Right renal pelvis (tissue), 4 donors: ENCODE results near the gene PSMC4. TPM values are rescaled to one million over a fixed set of nuclear protein-coding genes. Genes with fewer than 3 reads are reported as not detected.

ENCODE experiments used
- DNase-seq, 4 donors: peaks; one replicate each; pipeline ENCODE4 v3.0.0-alpha.2; 2013; ENCODE audit warnings: low read depth in 4 of 4, low spot score in 3 of 4, missing footprints in 1 of 4
- polyA plus RNA-seq, 4 donors: library from polyadenylated mRNA; unstranded; fragments of 120-200 nt; gene quantifications; one replicate each; pipeline ENCODE4 v1.2.1, GENCODE V29; 2013; ENCODE audit not compliant: insufficient read length in 4 of 4

Gene PSMC4
- 100 to 1,000 TPM in 1 of 4 donors, 10 to 100 TPM in 3; 86.6 to 105 (median 92.7) TPM for polyA plus RNA-seq

DNA sequence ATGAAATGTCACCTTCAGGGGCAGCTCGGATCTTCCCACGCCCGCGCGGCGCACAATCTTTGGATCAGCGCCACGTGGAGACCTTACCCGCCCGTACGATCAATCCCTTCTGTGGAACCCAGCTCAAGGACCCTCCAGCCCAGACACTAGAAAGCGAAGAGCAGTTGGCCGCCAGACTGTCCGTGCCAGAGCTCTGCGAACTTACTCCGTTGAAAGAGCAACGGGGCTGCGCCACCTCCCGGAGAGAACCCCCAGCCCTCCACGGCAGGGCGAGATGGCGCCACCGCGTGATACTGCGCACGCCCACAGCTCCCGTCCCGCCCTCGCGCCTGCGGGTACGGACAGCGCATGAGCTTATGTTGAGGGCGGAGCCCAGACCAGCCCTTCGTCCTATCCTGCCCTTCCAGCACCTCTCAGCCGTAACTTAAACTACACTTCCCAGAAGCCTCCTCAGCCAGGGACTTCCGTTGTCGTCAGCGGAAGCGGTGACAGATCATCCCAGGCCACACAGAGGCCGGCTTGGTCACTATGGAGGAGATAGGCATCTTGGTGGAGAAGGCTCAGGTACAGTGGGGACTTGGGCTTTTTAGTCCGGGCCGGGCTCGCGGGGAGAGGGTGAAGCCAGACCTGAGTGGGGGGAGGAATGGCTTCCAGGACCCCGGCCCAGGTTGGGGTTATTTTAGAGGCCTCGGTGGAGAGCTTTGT lies at the start of gene PSMC4:
PSMC4 (plus strand) TSS at position 491 of the 705 bp plus-strand sequence; CDS start at position 529, 38 bp downstream.
- DNase-seq = peak; percentile 93 to 97 (median 96)

- DNase-seq = no peak
Measured at GRCh38 chr19:39923862-39924261, 47.1 kb upstream of the PSMC4 start.

DNA sequence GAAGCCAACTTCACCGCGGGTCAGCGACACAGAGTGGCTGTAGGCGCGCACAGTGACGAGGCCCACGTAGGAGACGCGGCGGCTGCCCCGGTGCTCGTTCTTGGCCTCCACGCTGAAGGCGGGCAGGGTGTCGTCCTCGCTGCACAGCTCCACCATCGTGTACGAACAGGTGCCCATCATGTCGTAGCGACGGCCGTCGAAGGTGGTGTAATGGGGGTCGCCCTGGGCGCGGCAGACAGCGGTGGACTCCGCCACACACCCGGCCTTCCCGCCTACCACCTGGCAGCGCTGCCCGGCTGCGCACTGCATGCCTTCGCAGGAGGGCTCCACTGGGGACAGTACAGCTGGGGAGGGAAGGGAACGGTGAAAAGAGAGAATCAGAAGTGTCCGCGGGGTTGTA lies 46.6 kb upstream of the PSMC4 start:
- DNase-seq = no peak

DNA sequence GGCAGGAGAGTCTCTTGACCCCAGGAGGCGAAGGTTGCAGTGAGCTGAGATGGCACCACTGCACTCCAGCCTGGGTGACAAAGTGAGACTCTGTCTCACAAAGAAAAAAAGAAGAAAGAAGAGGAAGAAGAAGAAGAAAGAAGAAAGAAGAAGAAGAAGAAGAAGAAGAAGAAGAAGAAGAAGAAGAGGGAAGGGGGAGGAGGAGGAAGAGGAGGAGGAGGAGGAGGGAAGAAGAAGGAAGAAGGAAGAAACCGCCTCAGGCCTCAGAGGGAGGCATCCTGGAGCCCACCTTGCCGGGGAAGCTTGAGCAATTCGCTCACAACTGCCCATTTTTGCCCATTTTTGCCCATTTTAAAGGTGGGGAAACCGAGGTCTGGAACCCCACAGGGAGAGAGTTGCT lies 46.0 kb upstream of the PSMC4 start:
- no peak for DNase-seq

DNA sequence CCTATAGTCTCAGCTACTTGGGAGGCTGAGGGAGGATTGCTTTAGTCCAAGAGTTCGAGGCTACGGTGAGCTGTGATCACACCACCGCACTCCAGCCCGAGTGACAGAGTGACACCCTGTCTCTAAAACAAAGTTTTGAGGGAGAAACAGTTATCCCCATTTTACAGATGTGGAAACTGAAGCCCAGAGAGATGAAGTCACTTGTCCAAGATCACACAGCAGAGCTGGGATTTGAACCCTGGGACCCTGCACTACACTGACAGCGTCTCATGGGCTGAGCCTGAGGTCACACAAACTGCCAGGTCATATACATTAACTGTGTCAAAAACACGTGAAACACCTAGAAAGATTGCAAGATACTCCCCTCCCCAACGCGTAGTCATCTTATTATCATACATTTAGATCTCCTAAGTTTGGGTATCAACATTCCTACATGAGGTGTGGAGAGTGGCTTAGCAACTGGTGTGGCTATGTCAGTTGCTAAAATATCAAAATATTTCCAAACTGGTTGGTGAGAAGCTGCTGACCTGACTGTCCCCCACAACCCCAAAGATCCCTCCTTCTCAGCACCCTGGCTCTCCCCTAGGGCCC lies 44.7 kb upstream of the PSMC4 start:
- DNase-seq = no peak

GRCh38 chr19:39927076-39927475 lies 43.9 kb upstream of the PSMC4 start:
- DNase-seq = no peak

DNA sequence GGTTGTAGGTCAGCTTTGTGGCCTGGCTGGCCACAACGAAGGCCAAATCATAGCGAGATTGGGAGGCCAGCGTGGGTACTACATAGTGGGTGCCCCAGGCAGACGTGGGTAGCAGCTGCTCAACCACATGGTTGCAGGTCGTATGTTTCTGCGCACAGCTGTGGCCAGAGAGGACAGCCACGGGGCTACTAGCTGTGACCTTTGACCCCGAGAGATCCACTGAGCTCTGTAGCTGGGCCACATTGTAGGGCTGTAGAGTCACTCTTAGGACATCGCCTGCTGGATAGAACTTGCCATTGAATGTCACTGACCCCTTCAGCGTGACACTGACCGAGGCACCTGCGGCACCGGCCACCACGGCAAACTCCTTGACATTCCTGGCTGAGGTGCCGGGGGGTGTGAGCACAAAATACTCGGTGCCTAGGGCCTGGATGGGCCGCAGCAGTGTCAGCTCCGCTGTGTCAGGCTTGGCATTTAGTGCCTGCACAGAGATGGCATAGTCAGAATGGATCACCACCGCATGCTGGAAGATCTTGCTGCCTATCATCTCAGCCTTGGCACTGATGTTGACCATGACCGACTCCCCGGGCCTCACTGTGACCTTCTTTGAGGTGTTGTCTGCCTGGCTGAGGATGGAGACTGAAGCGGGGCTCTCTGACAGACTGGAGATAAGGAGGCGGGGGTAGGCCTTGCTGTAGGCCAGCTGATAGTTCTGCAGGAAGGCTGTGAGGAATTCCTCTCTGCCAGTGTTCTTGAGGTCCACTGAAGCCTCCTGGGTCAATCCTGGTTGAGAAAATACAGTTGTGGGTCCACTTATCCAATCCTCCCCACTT lies 43.2 kb upstream of the PSMC4 start:
- DNase-seq = no peak

DNA sequence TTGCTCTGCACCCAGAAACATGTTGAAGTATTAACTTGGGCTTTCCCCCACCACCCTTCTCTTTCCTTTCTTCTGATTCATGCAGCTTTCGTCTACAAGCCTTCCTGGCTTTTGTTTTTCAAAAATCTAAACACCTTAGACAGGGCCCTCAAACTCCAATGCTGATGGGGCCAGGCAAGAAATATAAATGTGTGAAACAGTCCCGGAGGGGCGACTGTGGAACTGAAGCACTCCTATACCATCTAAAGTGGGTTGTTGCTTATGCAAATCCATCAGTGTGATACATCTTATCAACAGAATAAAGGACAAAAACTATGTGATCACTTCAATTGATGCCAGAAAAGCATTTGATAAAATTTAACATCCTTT lies 42.6 kb upstream of the PSMC4 start:
- DNase-seq = no peak

DNA sequence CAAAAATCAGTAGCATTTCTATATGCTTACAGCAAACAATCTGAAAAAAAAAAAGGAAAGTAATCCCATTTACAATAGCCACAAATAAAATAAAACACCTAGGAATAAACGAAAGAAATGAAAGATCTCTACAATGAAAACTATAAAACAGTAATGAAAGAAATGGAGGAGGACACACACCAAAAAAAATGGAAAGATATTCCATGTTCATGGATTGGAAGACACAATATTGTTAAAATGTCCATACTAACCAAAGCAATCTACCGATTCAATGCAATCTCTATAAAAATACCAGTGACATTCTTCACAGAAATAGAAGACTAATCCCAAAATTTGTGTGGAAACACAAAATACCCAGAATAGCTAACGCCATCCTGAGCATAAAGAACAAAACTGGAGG lies 41.2 kb upstream of the PSMC4 start:
- DNase-seq = no peak

DNA sequence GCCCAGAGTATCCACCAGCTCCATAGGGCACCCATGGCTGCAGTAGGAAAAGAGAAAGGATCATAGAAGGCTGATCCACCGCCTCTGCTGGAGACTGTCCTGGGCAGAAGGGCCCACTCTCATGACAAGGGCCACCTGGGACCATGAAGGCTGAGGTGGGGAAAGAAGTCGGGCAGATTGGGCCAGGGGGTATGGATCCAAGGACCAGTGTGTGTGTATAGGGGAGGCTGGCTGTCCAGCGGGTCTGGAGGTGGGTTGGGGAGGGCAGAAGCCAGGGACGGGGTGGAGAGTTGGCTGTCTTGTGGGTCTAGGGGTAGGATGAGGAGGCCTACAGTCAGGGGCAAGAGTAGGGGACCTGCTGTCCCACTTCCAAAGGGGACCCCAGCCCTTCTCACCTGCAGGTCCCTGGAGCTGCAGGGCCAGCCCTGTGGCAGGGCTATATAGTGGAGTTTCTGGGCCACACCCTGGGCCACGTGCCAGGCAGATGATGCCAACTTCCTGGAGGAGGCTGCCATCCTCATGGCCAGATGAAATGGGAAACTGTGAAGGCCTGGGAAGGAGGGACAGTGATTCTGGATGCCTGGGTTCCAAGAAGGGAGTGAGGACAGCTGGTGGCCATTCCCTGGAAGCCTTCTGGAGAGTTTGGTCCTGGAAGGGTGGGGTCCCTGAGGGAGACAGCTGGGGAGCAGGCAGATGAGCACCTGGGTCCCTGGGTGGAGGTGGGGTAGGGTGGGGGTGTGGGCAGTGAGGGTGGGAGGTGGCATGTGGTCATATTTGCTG lies 36.2 kb upstream of the PSMC4 start, which contains the start of gene FCGBP:
FCGBP (minus strand) TSS at position 51 of the 780 bp plus-strand sequence.
- no peak for DNase-seq

GRCh38 chr19:39935364-39935661 lies 35.7 kb upstream of the PSMC4 start:
- no peak for DNase-seq

- DNase-seq = no peak
Measured at GRCh38 chr19:39936020-39936419, 34.9 kb upstream of the PSMC4 start.

GRCh38 chr19:39936622-39937021 lies 34.3 kb upstream of the PSMC4 start:
- no peak for DNase-seq

DNA sequence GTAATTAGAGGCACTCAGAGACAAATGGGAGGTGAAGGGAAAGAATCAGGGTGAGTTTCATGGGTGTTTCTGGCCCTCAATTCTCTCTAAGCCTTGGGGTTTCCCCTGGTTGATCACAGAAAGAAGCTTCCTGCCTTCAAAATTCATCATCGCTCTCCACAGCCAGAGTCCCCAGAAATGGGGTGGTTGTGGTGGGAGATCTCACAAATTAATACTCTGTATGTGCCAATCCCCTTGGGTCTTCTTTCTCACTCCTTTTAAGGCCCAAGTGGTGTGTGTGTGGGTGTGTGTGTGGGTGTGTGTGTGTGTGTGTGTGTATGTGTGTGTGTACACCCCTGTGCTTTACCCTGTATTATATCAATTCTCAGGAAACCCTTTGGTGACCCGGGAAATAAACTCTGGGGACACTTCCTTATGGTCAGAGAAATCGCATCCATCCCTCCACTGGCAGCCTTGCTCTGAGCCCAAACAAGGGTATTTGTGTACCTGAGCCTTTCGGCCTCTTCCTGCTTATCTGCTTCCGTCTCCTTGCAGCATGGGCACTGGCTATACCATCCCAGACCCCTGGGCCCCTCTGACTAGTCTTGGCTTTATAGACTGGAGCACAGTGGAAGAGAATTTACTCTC lies 33.8 kb upstream of the PSMC4 start:
- no peak for DNase-seq

DNA sequence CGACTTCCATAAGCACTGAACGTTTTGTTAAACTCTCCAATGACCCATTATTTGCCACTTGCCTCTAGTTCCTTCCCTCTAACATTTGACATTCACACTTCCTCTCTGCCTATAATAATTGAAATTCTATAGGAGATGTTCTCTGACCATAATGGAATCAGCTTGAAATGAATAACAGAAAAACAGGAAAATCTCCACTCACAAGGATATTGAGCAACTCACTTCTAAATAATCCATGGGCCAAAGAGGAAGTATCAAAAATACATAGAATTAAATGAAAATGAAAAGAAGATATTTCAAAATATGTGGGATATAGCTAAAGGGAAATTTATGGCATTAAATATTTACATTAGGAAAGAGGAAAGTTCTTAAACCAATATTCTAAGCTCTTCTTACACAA lies 33.2 kb upstream of the PSMC4 start:
- DNase-seq = no peak

DNA sequence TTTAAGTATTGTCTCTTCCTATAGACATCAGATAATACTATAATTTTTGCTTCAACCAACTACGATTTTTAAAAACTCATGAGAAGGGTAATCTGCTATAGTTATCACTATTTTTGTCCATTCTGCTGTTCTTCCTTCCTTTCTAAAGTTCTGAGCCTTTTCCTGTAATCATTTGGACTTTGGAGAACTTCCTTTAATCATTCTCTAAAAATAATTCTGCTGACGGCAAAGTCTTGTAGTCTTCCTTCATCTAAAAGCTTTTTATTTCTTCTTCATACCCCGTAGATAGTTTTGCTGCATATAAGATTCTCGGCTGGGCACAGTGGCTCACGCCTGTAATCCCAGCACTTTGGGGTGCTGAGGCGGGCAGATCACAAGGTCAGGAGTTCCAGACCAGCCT lies 31.4 kb upstream of the PSMC4 start:
- no peak for DNase-seq

- DNase-seq = no peak
Measured at GRCh38 chr19:39940221-39940833, 30.6 kb upstream of the PSMC4 start.

DNA sequence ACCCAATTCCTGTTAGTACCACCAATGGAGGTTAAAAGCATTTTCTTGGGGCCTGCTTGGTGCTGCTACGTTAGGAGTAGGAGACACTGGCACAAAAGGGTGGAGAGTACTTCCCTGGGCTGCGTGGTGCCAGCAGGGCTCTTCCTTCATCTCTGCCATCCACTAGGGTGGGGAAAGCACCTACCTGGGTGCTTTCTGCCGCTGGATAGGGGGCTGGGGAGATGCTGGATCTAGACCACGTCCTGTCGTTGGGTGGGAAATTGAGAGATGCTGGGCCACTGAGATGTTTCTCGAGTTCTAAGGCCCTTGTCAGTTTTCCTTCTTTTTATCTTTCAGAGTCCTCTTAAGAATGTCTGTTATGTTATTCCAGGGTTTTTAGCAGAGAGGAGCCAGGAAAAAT lies 29.8 kb upstream of the PSMC4 start:
- DNase-seq = no peak

GRCh38 chr19:39941615-39942365 lies 29.2 kb upstream of the PSMC4 start:
- DNase-seq = peak in 1 of 4 donors; percentile 22
